ENCODE results near the gene AP1B1. TPM values are rescaled to one million over a fixed set of nuclear protein-coding genes. Genes with fewer than 3 reads are reported as not detected.

Gene AP1B1
- total RNA-seq, 1 experiment from 2014 or later, result 77.9 TPM

DNA sequence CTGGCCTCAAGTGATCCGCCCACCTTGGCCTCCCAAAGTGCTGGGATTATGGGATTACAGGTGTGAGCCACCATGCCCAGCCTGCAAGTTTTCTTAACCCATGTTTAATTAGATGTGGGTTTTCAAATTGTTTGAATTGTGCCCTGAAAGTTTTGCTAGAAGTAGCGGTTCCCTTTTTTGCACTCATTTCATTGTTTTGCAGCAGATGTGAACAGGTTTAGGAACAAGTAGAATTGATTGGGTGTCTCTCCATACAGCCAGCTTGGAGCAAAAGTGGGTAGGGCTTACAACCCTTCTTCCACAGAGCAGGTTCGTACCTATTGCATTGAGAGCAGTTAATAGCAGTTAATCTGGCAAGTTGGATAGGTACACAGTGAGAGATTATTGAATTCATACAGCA, 104.2 kb downstream of the AP1B1 start:
- Mint-ChIP-seq H3K36me3 (peaks cover 97% of the 10 kb centered on the region), H3K27me3 (ENCODE audit: low read depth) (no peaks in the 10 kb centered on the region), H3K27ac (peak overlapping the region; percentile 26), H3K9me3 (no peaks in the 10 kb centered on the region), H3K4me1 (no peaks in the 10 kb centered on the region), H3K4me3 (no peak overlapping the region)
- ATAC-seq (no peak), DNase-seq (ENCODE audit: low spot score) (no peak)
- TF ChIP-seq ATF3 (CRISPR knock-in tag; conservative IDR thresholded peaks at IDR 0.05) (no peak), SOX15 (CRISPR knock-in tag; IDR thresholded peaks at IDR 0.05) (no peak), GTF2I (CRISPR knock-in tag; conservative IDR thresholded peaks at IDR 0.05) (no peak), ZNF317 (CRISPR knock-in tag; IDR thresholded peaks at IDR 0.05; ENCODE audit: borderline replicate concordance, low read depth) (no peak), SP1 (CRISPR knock-in tag; conservative IDR thresholded peaks at IDR 0.05) (no peak), ZNF416 (CRISPR knock-in tag; IDR thresholded peaks at IDR 0.05) (no peak), TCF7 (CRISPR knock-in tag; IDR thresholded peaks at IDR 0.05; ENCODE audit: low read depth) (no peak), NR3C1 (CRISPR knock-in tag; conservative IDR thresholded peaks at IDR 0.05; ENCODE audit: low read depth) (no peak), ATF1 (CRISPR knock-in tag; IDR thresholded peaks at IDR 0.05) (no peak), PRDM15 (CRISPR knock-in tag; IDR thresholded peaks at IDR 0.05) (no peak), ZNF232 (CRISPR knock-in tag; IDR thresholded peaks at IDR 0.05) (no peak), ZNF219 (CRISPR knock-in tag; IDR thresholded peaks at IDR 0.05; ENCODE audit: borderline replicate concordance) (no peak), STAT6 (CRISPR knock-in tag; conservative IDR thresholded peaks at IDR 0.05; ENCODE audit: low read depth) (no peak), ZNF423 (CRISPR knock-in tag; IDR thresholded peaks at IDR 0.05) (no peak), NR1H2 (CRISPR knock-in tag; IDR thresholded peaks at IDR 0.05) (no peak)
- TF ChIP-seq, protein P1, sequence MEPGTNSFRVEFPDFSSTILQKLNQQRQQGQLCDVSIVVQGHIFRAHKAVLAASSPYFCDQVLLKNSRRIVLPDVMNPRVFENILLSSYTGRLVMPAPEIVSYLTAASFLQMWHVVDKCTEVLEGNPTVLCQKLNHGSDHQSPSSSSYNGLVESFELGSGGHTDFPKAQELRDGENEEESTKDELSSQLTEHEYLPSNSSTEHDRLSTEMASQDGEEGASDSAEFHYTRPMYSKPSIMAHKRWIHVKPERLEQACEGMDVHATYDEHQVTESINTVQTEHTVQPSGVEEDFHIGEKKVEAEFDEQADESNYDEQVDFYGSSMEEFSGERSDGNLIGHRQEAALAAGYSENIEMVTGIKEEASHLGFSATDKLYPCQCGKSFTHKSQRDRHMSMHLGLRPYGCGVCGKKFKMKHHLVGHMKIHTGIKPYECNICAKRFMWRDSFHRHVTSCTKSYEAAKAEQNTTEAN (CRISPR knock-in tag; IDR thresholded peaks at IDR 0.05), result no peak
- TF ChIP-seq, protein P2, sequence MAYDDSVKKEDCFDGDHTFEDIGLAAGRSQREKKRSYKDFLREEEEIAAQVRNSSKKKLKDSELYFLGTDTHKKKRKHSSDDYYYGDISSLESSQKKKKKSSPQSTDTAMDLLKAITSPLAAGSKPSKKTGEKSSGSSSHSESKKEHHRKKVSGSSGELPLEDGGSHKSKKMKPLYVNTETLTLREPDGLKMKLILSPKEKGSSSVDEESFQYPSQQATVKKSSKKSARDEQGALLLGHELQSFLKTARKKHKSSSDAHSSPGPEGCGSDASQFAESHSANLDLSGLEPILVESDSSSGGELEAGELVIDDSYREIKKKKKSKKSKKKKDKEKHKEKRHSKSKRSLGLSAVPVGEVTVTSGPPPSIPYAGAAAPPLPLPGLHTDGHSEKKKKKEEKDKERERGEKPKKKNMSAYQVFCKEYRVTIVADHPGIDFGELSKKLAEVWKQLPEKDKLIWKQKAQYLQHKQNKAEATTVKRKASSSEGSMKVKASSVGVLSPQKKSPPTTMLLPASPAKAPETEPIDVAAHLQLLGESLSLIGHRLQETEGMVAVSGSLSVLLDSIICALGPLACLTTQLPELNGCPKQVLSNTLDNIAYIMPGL (CRISPR knock-in tag; IDR thresholded peaks at IDR 0.05), result no peak
- TF ChIP-seq, protein P3, sequence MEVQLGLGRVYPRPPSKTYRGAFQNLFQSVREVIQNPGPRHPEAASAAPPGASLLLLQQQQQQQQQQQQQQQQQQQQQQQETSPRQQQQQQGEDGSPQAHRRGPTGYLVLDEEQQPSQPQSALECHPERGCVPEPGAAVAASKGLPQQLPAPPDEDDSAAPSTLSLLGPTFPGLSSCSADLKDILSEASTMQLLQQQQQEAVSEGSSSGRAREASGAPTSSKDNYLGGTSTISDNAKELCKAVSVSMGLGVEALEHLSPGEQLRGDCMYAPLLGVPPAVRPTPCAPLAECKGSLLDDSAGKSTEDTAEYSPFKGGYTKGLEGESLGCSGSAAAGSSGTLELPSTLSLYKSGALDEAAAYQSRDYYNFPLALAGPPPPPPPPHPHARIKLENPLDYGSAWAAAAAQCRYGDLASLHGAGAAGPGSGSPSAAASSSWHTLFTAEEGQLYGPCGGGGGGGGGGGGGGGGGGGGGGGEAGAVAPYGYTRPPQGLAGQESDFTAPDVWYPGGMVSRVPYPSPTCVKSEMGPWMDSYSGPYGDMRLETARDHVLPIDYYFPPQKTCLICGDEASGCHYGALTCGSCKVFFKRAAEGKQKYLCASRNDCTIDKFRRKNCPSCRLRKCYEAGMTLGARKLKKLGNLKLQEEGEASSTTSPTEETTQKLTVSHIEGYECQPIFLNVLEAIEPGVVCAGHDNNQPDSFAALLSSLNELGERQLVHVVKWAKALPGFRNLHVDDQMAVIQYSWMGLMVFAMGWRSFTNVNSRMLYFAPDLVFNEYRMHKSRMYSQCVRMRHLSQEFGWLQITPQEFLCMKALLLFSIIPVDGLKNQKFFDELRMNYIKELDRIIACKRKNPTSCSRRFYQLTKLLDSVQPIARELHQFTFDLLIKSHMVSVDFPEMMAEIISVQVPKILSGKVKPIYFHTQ (CRISPR knock-in tag; IDR thresholded peaks at IDR 0.05), result no peak
- ChIA-PET CTCF (no interaction called here), POLR2A (no interaction called here)
